WI38 (cell line): ENCODE results near the gene SCARF2.
A peak's percentile ranks its signal among the peaks of the same experiment; 100 is the strongest.
"Not testable (repeated sequence)": the region's sequence is repeated elsewhere in the genome, so short reads cannot be mapped to it uniquely, and the experiment has no call there.

Experiments
- H3K4me3 ChIP-seq: 2 replicates; pipeline ENCODE4 v1.5.1; 2011; ENCODE audit warnings: low read depth, mild to moderate bottlenecking, control low read depth, low read length
- TF ChIP-seq, protein P1 (sequence below): IDR thresholded peaks from 2 replicates; pipeline ENCODE4 v1.5.1; 2012; ENCODE audit warnings: low read depth, mild to moderate bottlenecking, control low read depth, low read length

SCARF2 gene

DNA sequence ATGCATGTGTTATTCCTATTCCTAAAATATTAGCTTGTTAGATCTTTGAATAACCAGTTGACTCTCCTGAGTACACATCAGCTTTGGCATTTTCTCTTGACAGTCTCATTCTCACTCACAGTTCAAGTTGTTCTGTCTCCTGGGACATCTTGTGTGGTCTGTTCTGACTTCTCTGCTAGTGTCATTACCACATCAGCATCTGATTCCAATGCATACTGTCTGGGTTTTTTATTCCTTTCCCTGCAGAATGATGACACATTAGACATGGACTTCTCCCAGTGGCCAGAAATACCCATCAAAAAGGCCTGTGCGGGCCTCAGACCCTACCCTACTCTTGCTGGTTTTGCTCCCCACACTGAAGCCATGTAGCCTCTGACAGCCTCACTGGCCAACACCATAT, 41.0 kb downstream of the SCARF2 start:
- TF ChIP-seq, protein P1, sequence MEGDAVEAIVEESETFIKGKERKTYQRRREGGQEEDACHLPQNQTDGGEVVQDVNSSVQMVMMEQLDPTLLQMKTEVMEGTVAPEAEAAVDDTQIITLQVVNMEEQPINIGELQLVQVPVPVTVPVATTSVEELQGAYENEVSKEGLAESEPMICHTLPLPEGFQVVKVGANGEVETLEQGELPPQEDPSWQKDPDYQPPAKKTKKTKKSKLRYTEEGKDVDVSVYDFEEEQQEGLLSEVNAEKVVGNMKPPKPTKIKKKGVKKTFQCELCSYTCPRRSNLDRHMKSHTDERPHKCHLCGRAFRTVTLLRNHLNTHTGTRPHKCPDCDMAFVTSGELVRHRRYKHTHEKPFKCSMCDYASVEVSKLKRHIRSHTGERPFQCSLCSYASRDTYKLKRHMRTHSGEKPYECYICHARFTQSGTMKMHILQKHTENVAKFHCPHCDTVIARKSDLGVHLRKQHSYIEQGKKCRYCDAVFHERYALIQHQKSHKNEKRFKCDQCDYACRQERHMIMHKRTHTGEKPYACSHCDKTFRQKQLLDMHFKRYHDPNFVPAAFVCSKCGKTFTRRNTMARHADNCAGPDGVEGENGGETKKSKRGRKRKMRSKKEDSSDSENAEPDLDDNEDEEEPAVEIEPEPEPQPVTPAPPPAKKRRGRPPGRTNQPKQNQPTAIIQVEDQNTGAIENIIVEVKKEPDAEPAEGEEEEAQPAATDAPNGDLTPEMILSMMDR = no peak
- H3K4me3 ChIP-seq = no peak overlapping the region

DNA sequence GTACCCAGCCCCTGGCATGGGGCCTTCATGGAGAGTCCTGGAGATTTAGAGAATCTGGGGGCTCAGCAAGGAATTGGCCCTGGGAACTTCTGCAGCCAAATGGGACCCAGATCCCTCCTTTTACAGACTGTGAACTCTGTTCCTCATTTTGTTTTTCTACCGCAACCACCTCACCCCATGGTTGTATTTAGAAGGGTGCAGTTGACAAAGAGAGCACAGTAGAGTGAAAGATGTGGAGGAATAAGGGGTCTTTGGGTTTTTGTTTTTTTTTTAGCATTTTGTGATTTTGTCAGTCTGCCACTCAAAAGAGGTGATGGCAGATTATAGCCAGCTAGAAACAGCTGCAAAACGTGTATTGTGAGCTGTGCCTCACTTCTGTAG, 41.7 kb downstream of the SCARF2 start:
- H3K4me3 ChIP-seq = no peak overlapping the region
- TF ChIP-seq, protein P1 = no peak

DNA sequence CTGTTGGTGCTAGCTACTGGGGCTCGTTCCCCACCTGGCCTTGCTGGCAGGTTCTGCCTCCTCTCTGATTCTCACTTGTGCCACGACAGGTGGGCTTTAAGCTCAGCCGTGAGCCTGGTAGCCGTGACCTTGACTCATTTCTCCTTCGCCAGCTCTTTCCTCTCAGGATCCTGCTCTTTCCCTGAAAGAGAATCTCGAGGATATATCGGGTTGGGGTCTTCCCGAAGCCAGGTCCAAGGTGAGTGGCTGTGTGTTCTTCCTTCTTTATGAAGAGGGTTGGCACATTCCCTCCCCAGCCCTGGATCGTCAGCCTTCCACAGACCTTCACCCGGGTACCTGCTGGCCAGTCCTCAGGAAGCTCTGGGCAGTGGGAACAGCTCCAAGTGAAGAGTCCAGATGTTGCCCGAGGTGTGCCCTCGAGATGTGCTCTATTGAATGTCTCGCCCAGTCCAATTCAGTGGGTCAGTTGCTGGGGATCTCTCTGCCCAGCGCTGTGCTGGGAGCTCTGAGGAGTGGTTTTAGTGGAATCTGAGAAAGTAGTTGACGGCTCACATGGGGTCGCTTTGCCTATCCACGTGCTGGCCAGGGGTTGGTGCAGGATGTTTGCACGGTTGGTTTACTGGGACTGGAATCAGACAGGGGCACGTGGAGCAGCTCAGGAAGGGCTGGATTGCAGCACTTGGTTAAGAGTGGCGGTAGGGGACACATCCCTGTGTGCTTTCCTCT, 42.3 kb downstream of the SCARF2 start:
- TF ChIP-seq, protein P1 = no peak
- peak overlapping the region; percentile 79 for H3K4me3 ChIP-seq

DNA sequence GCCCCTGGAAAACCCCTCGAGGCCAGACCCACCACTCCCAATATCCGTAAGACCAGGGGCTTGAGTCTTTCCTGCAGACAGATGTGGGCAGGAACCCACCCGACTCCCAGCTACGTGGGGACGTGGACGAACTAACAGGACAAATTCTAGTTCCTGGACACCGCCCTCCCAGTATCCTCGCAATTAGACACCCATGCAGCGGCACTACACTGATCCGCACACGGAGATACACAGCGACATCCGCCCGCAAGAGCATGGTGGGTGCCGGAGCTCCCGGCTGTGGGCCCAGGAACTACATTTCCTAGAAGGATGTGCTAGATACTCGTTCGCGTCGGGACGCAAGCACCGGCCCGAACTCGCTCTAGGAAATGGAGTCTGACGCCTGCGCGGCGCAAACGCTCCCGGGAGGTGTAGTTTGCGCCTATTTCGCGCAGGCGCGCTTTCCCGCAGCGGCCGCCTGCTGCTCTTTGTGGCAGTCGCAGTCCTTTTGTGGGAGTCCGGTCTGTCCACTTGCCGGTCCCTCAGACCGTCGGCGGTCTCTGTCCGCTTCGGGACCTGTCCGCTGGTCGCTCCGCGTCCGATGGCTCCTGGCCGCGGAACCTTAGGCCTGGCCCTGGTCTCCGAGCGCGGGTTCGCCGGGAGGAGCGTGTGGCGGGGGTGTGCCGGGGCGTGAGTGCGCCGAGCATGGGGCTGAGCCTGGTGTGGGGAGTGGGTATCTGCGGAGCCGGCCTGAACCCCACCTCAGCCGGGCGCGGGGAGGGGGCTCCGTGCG, 43.7 kb downstream of the SCARF2 start, which contains the start of gene ZNF74:
TSS of gene ZNF74 (plus strand) at position 447 of the 772 bp plus-strand sequence. CDS start 478 bp downstream, outside the sequence.
- H3K4me3 ChIP-seq = peak within 1 kb of the TSS; percentile 79

DNA sequence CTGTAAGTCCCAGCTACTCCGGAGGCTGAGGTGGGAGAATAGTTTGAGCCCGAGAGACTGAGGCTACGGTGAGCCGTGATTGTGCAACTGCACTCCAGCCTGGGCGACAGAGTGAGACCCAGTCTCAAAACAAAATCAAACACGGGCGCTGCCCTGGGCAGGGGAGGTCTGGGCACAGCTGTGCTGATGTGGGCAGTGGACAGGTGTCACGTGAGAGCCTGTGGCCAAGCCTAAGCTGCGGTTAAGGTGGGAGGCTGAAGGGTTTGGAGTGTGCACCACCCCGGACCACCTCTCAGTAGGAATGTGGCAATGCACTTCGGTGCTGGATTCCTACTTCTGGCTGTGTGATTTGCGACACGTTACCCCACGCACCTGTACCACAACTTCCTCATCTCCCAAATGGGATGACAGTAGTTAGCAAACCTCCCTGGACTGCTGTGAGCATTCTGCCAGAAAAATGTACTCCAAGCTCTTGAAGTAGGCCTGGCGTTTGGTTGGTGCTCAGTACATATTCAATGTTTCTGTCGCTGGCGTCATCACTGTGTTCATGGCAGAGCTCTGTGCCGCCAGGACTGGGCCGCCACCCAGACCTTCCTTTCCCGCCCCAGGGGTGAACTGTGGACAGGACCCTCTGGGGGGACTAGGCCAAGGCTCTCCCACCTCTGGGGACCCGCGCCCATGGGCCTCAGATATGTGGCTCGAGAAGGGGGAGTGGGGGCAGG, 44.5 kb downstream of the SCARF2 start:
- H3K4me3 ChIP-seq = peak overlapping the region; percentile 79
- TF ChIP-seq, protein P1 = no peak

More for the DNA sequence above, 43.7 kb downstream of the SCARF2 start, which contains the start of gene ZNF74:
- TF ChIP-seq, protein P1 = no peak

DNA sequence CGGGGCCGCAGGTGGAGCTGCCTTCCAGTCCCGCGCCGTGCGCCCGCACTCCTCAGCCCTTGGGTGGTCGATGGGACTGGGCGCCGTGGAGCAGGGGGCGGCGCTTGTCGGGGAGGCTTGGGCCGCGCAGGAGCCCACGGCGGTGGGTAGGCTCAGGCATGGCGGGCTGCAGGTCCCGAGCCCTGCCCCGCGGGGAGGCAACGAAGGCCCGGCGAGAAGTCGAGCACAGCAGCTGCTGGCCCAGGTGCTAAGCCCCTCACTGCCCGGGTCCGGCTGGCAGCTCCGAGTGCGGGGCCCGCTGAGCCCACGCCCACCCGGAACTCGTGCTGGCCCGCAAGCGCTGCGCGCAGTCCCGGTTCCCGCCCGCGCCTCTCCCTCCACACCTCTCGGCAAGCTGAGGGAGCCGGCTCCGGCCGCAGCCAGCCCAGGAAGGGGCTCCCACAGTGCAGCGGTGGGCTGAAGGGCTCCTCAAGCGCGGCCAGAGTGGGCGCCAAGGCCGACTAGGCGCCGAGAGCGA, 45.2 kb downstream of the SCARF2 start:
- not testable (repeated sequence) for H3K4me3 ChIP-seq

DNA sequence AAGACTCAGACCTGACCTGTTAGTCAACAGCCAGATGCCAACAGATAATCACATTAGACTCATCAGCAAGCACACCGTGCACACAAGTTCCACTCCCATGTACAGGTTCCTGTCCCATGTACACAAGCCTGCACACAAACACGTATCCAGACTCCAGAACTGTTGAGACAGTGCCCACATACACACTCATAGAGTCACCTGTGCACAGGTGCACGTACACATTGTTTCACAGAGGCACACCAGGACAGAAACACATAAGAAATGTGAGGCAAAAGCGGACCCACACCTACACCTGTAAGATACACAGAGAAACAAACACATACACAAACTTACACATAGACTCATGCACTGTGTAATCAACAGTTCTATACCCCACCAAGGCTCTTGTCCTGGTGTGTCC, 46.4 kb downstream of the SCARF2 start:
- TF ChIP-seq, protein P1 = no peak
- H3K4me3 ChIP-seq = no peak overlapping the region
